OCI-M2 (cell line): ENCODE measurements around the gene CCSER2.
"Not testable (repeated sequence)": the region's sequence is repeated elsewhere in the genome, so short reads cannot be mapped to it uniquely, and the experiment has no call there.

Source experiments
- DNase-seq: peaks from one replicate; lab custom pipeline; 2025; ENCODE audit not compliant: unreplicated experiment; lab: John Stamatoyannopoulos, UW

The CCSER2 gene

GRCh38 chr10:84310470-84310869 lies 17.9 kb upstream of the CCSER2 start:
- no peak for DNase-seq

DNA sequence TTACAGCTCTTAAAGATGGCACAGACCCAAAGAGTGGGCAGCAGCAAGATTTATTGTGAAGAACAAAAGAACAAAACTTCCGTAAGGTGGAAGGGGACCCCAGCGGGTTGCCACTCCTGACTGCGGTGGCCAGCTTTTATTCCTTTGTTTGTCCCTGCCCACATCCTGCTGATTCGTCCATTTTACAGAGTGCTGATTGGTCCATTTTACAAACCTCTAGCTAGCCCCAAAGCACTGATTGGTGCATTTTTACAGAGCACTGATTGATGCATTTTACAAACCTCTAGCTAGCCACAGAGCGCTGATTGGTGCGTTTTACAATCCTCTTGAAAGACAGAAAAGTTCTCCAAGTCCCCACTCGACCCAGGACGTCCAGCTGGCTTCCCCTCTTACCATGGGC lies 16.8 kb upstream of the CCSER2 start:
- DNase-seq, result no peak

GRCh38 chr10:84312816-84313215 lies 15.6 kb upstream of the CCSER2 start:
- DNase-seq, result no peak

DNA sequence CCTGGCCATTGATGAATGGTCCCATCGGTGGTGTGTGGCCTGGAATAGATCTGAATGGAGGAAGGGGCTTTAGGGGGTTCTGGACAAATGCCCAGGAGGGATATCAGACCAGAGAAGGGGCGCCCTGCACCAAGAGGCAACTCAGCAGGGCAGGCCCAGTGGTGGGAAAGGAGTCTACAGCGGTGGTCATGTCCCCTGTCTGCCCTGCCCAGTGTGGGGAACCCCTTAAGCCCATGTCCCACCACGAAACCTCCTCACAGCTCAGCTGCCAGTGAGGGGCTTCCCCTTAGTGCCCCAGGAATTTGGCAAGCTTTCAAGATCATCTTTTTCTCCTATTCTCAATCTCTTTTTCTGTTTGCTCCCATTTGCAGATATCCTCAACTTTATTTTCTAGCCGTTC lies 14.1 kb upstream of the CCSER2 start:
- DNase-seq, result no peak

- no peak for DNase-seq
These were observed 11.2 kb upstream of the CCSER2 start for GRCh38 chr10:84317174-84317573.

GRCh38 chr10:84321902-84322301 lies 6.5 kb upstream of the CCSER2 start:
- DNase-seq, result no peak

- DNase-seq, result not testable (repeated sequence)
These were observed 4.8 kb upstream of the CCSER2 start for GRCh38 chr10:84323566-84323965.

DNA sequence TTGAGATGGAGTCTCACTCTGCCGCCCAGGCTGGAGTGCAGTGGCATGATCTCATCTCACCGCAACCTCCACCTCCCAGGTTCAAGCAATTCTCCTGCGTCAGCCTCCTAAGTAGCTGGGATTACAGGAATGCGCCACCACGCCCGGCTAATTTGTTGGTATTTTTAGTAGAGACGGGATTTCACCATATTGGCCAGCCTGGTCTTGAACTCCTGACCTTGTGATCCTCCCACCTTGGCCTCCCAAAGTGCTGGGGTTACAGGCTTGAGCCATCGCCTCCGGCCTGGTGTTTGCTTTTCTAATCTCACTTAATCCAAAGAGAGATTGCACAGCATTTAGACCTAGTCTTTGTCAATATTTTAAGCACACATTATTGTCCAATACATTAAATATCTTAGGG lies 1.4 kb upstream of the CCSER2 start:
- DNase-seq, result not testable (repeated sequence)

DNA sequence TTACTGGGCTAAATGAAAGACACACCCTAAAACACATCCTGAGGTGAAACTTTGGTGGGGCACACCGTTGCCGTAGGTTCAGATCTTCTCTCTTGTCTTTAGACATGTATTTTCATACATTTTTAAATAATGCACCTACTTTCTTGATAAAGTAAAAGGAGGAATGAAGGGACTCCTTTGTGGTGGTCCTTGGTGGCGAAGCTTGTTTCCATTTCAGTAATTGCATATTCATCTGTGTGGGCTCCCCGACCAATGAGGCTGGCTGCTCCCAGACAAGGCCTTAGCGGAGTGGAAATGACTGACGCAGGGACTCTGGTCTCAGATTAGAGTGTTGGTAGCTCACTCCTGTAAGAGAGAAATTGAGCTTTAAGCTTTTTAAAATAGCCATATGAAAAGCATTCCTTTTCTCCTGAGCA lies 815 bp downstream of the CCSER2 start:
- DNase-seq, result no peak

DNA sequence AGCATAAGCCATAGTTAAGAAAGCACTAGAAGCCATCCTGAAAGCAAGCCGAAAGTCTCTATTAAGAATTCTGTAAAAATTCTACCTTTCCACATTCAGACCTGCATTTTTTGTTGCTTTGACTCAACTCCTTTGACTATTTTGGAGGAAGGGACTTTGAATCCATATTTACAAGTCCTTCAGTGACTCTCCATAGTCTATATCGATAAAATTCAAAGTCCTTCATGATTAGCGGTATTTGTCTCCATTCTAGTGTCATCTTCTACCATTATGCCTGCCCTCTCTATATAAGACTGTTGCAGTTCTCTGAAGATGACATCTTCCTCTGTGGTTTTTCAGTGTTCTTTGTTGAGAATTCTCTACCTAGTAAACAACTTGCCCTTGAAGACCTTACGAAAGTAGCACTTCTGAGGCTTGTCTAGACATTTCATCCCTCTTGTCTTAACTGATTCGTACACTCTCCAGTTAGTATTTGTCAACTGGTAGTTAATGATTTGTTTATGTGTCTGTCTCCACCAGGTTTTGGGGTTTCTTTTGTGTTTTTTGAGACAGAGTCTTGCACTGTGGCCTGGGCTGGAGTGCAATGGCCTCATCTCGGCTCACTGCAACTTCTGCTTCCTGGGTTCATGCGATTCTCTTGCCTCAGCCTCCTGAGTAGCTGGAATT lies 1.7 kb downstream of the CCSER2 start:
- no peak for DNase-seq

DNA sequence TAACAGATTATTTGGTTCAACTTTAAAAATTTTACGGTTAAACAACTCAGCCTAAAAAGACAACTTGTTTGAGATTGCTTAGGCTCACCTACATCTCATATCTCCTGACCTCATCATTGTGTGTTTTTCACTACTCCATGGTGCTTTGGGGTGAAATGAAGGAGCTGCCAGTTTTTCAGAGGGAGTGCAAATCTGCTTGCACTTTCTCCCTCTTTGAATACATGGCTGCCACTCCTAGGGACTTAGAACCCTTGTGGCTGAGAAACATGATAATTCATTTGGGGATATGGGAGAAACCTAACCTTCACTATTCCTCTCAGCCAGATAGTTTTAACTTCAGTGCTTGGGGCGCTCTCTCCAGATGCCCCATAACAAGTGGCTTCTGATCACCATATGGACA lies 2.7 kb downstream of the CCSER2 start:
- DNase-seq, result no peak

DNA sequence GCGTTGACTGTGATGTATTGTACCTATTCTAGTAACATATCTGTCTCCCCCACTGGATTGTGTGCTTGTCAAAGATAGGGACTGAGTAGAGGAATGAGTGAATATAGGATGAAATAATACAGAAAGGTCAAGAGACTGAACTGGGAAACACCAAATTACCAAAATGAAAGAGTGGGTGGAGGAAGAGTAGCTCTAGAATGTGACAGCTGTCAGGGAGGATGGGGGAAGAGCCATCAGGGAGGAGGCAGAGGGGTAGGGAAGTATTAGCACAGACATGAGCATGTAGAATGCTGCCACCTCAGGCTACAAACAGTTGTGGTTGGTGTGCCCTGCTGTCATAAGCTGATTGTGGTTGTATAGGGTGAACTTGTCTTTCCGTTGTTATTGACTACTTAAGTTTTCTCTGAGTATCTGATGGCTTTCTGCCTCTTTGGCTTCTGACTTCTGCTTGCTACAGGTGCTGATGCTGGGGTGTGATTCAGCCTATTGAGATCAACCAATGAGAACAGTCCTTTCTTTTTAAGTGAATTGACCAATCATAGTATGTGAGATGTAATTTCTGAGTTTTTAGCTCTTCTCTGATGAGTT lies 5.6 kb downstream of the CCSER2 start:
- DNase-seq, result peak; percentile 31

DNA sequence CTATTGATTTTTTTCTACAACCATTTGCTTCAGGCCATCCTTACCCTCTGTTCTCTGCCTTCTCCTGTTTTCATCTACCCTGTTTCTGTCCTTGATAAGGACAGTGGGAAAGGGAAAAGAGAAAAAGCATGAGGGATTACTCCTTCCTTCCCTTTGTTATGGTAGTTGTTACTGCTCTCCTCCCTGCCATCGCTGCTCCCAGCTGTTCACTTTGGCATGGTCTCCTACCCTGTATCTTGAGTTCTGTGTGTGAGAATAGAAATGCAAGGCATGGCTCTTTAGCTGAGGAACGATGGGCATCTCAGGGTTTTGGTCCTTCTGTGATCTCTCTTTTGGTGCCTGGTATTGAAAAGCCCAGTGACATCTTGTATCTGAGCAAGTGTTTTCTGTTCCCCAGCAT lies 6.4 kb downstream of the CCSER2 start:
- no peak for DNase-seq

DNA sequence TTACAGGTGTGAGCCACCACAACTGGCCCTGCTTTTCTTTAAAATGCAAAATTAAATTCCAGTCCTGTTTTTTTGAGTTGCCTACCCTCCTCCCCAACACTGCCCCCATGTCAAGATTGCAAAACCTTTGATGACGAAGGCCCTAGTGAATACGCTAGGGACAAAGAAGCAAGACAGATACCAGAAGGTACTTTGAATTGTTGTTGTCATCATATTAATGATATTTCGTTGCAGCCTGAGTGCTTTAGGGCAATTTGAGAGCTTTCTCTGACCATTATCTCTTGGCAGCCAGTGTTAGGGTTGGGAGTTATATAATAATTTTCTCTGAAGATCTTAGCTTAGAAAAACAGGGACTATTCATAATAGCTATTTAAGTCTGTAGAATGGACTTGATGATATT lies 7.1 kb downstream of the CCSER2 start:
- no peak for DNase-seq

DNA sequence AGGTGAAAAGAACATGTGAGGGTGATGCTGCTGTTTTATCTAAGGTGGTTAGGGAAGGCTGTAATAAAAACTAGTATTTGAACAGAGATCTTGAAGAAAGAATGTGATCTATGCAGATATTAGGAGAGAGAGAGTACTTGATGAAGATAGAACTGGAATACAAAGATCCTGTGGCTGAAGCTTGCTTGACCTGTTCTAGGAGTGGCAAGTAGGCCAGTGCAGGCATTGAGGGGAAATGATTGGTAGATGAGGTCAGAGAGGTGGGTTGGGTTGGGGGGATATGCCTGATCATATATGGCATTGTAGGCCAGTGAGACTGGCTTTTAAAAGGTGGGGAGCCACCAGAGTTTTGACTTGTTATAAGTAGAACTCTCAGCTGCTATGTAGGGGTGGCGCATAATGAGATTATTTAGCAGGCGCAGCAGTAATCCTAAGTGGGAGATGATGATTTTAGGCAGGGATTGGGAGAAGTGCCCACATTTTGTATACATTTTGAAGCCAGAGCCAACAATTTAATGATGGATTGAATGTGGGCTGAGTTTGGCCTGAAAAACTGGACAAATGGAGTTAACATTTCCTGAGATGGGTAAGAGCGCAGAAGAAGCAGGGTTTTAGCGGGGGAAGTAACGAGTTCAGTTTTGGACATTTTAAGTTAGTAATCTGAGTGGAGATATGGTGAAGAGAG lies 8.2 kb downstream of the CCSER2 start:
- no peak for DNase-seq

DNA sequence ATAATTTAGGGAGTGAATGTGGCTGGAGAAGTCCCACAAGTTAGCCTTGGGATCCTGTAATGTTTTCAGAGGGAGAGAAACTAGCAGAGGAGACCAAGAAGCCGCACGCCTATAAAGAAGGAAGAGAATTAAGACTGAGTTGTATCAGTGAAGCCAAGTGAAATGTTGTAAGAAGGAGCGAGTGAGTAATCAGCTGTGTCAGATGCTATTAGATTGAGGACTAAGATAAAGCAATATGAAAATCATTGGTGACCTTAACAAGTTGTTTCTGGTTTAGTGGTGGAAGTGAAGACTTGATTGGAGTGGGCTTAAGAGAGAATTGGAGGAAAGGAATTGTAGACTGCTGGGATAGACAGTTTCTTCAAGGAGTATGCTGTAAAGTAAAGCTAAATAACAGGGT lies 8.8 kb downstream of the CCSER2 start:
- DNase-seq, result no peak

GRCh38 chr10:84339025-84339424 lies 10.6 kb downstream of the CCSER2 start:
- DNase-seq, result no peak

DNA sequence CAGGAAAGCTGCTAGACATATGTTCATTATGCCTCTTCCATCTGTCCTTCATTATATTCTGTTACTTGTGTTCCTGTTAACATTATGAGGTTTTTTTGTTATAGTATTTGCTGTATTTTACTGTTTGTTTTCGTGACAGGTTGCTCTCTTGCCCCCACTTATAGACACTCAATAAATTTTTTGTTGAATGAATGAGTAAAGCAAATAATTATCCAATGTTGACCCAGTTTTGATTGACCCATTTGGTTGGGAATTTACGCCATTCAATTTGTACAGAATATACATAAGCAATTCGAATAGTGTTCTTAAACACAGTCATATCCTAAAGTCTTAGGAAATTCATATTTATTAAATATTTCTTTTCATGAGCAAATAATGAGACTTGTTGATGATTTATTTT lies 11.8 kb downstream of the CCSER2 start:
- no peak for DNase-seq

DNA sequence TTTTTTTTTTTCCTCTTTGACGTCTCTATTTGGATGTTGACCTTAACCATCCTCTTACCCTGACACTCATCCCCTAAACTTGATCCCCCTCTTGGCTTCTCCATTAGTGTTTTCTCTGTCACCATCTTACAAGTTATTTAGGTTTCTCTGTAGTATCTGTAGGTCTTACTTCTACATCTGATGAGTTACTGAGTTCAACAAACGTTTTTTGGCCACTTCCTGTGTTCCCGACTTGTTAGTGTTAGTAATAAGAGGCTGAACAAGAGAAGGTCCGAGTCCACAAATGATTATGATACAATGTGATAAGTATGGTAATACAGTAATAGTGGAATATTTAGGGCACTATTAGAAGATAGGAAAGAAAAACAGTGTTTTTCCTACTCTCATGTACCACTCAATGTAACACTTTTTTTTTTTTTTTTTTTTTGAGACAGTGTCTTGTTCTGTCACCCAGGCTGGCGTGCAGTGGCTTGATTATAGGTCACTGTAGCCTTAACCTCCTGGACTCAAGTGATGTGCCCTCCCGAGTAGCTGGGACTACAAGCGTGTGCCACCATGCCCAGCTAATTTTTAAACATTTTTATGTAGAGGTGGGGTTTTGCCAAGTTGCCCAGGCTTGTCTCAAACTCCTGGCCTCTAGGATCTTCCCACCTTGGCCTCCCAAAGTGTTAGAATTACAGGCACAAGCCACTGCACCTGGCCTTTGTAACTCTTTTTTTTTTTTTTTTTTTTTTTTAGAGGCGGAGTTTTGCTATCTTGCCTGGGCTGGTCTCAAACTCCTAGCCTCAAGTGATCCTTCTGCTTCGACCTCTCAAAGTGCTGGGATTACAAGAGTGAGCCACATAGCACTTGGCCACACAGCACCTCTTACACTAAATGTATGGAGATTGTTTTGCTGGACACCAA lies 12.5 kb downstream of the CCSER2 start:
- DNase-seq, result no peak

GRCh38 chr10:84341538-84341856 lies 13.1 kb downstream of the CCSER2 start:
- no peak for DNase-seq

- no peak for DNase-seq
These were observed 13.6 kb downstream of the CCSER2 start for GRCh38 chr10:84341983-84342382.

GRCh38 chr10:84342584-84342983 lies 14.2 kb downstream of the CCSER2 start:
- no peak for DNase-seq
